ENCODE results near the gene RIBC1. TPM values are rescaled to one million over a fixed set of nuclear protein-coding genes. Genes with fewer than 3 reads are reported as not detected.
A peak's percentile ranks its signal among the peaks of the same experiment; 100 is the strongest.

RIBC1 gene
- total RNA-seq, 1 experiment from 2014 or later = 0.61 TPM

- TF ChIP-seq EZH2phosphoT487 (IDR thresholded peaks at IDR 0.05; ENCODE audit: borderline replicate concordance) (no peak), ZBTB33 (IDR thresholded peaks at IDR 0.05; ENCODE audit: extremely low read depth, insufficient replicate concordance, low read length) (no peak), CBX3 (IDR thresholded peaks at IDR 0.05; ENCODE audit: low read depth) (no peak), ATF3 (IDR thresholded peaks at IDR 0.05) (no peak), POLR2AphosphoS5 (IDR thresholded peaks at IDR 0.05; ENCODE audit: low read depth, low read length) (no peak), ZFX (IDR thresholded peaks at IDR 0.05) (no peak), ELF1 (IDR thresholded peaks at IDR 0.05; ENCODE audit: borderline replicate concordance, low read depth) (no peak)
- Histone ChIP-seq H3K27ac (ENCODE audit: low read depth, low read length) (no peak overlapping the region), H3K9ac (ENCODE audit: low read length) (no peak overlapping the region), H4K20me1 (ENCODE audit: insufficient read depth) (no peaks in the 10 kb centered on the region), H2AFZ (ENCODE audit: low read depth, low read length, poor library complexity, severe bottlenecking) (no peak overlapping the region), H3K36me3 (ENCODE audit: control insufficient read depth in 1 of 2, insufficient read depth in 2 of 2, low read length in 2 of 2) (no peaks in the 10 kb centered on the region), H3K9me2 (ENCODE audit: insufficient read depth) (no peaks in the 10 kb centered on the region), H3K4me3 (replicated peaks in 1 of 2; ENCODE audit: low read depth in 1 of 2, low read length in 2 of 2) (no peak overlapping the region), H3K4me2 (ENCODE audit: low read length) (no peak overlapping the region), H3K9me3 (ENCODE audit: control insufficient read depth in 1 of 2, insufficient read depth in 1 of 2, low read depth in 1 of 2, low read length in 2 of 2) (no peaks in the 10 kb centered on the region), H3K27me3 (ENCODE audit: insufficient read depth, low read length) (no peaks in the 10 kb centered on the region), H3K79me2 (ENCODE audit: insufficient read depth, low read length) (peaks cover 3% of the 10 kb centered on the region; the same call in 1 of the 2 replicates), H3K4me1 (ENCODE audit: control insufficient read depth in 1 of 2, insufficient read depth in 2 of 2, low read length in 2 of 2) (peaks cover 11 to 26% of the 10 kb centered on the region in 2 experiments)
- ChIA-PET CTCF (interaction anchor here (0.9 kb wide), 1 partner anchor 20 kb away, joined by 3 read pairs; no protein-coding TSS in a partner anchor), POLR2A (no interaction called here), RAD21 (ENCODE audit: low non-redundant PET in 1 of 2, low total read pairs in 2 of 2, uncharacterized antibody in 2 of 2, unreplicated experiment in 2 of 2) (no interaction called here)
- DNase-seq (ENCODE audit: low read depth, low spot score) (no peak), ATAC-seq (no peak)
- BruUV-seq (replicated peaks) = no TSS peak
- intact Hi-C loops (cut with micrococcal nuclease) = no loop called here
These were observed 16.2 kb downstream of the RIBC1 start for GRCh38 chrX:53438832-53439230.

GRCh38 chrX:53440101-53440500 is 17.4 kb downstream of the RIBC1 start:
- ChIA-PET CTCF (interaction anchor here (1.2 kb wide), 1 partner anchor 127 kb away, joined by 4 read pairs; no protein-coding TSS in a partner anchor), RAD21 (ENCODE audit: low non-redundant PET in 1 of 2, low total read pairs in 2 of 2, uncharacterized antibody in 2 of 2, unreplicated experiment in 2 of 2) (no interaction called here), POLR2A (interaction anchor here (0.7 to 1.4 kb wide), 2 partner anchors 17 to 18 kb away, joined by 4 to 10 read pairs; partner anchors contain the start of genes RIBC1 and SMC1A)
- Histone ChIP-seq H3K4me3 (replicated peaks in 1 of 2; ENCODE audit: low read depth in 1 of 2, low read length in 2 of 2) (peak overlapping the region; percentile 51 to 62), H2AFZ (ENCODE audit: low read depth, low read length, poor library complexity, severe bottlenecking) (no peak overlapping the region), H3K79me2 (ENCODE audit: insufficient read depth, low read length) (no peaks in the 10 kb centered on the region), H3K36me3 (ENCODE audit: control insufficient read depth in 1 of 2, insufficient read depth in 2 of 2, low read length in 2 of 2) (no peaks in the 10 kb centered on the region), H3K4me1 (ENCODE audit: control insufficient read depth in 1 of 2, insufficient read depth in 2 of 2, low read length in 2 of 2) (peaks cover 7 to 20% of the 10 kb centered on the region in 2 experiments; a peak in 3 of 4 replicates), H3K9me3 (ENCODE audit: control insufficient read depth in 1 of 2, insufficient read depth in 1 of 2, low read depth in 1 of 2, low read length in 2 of 2) (no peaks in the 10 kb centered on the region), H3K9me2 (ENCODE audit: insufficient read depth) (no peaks in the 10 kb centered on the region), H4K20me1 (ENCODE audit: insufficient read depth) (no peaks in the 10 kb centered on the region), H3K4me2 (ENCODE audit: low read length) (peak overlapping the region; percentile 82), H3K27me3 (ENCODE audit: insufficient read depth, low read length) (no peaks in the 10 kb centered on the region), H3K9ac (ENCODE audit: low read length) (peak overlapping the region; percentile 62), H3K27ac (ENCODE audit: low read depth, low read length) (peak overlapping the region; percentile 75)
- ATAC-seq (no peak), DNase-seq (ENCODE audit: low read depth, low spot score) (no peak)
- TF ChIP-seq POLR2A (IDR thresholded peaks at IDR 0.05; ENCODE audit: borderline replicate concordance, extremely low read depth, insufficient read depth, insufficient read length) (peak; percentile 27), CBX3 (IDR thresholded peaks at IDR 0.05; ENCODE audit: low read depth) (no peak)
- intact Hi-C loops (cut with micrococcal nuclease) = no loop called here
- no TSS peak for BruUV-seq (replicated peaks)
